ENCODE data around the gene DNMT3L.

The DNMT3L gene

DNA sequence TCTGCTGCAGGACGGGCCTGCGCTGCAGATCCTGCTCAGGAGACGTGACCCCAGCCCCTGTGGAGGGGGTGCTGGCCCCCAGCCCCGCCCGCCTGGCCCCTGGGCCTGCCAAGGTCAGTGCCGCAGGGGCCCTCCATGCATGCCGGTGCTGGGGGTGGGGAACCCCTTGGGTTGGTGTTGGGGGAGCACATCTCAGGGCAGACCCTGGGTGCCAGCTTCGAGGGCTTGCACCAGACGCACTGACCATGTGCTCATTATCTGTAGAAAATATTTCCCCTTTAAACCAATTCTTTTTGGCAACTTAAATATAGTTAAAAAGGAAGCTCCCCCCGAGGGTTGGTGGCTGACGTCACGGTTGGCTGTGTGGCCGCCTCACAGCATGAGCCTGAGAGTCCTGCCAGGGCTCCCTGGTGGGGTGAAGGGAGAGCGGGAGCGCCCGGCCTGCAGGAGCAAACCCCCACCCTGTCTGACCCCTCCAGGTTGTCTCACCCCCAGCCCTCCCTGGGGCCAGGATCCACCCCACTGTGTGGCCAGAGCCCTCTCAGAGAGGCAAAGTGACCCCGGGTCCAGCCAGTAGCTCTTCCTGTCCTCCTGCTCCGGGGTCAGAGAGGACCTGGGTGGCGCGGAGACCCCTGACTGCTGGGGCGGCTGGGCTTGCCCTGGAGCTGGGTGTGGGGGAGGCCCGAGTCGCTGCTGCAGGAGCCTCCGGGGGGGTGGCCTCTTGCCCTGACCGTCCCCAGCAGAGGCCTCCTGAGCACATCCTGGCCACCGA, 32.9 kb upstream of the DNMT3L start:
- no peak overlapping the region for H3K27ac ChIP-seq
- no peak for TF ChIP-seq ZFX (IDR thresholded peaks at IDR 0.05; ENCODE audit: borderline replicate concordance)
- TF ChIP-seq, protein P1, sequence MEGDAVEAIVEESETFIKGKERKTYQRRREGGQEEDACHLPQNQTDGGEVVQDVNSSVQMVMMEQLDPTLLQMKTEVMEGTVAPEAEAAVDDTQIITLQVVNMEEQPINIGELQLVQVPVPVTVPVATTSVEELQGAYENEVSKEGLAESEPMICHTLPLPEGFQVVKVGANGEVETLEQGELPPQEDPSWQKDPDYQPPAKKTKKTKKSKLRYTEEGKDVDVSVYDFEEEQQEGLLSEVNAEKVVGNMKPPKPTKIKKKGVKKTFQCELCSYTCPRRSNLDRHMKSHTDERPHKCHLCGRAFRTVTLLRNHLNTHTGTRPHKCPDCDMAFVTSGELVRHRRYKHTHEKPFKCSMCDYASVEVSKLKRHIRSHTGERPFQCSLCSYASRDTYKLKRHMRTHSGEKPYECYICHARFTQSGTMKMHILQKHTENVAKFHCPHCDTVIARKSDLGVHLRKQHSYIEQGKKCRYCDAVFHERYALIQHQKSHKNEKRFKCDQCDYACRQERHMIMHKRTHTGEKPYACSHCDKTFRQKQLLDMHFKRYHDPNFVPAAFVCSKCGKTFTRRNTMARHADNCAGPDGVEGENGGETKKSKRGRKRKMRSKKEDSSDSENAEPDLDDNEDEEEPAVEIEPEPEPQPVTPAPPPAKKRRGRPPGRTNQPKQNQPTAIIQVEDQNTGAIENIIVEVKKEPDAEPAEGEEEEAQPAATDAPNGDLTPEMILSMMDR (IDR thresholded peaks at IDR 0.05) = no peak

DNA sequence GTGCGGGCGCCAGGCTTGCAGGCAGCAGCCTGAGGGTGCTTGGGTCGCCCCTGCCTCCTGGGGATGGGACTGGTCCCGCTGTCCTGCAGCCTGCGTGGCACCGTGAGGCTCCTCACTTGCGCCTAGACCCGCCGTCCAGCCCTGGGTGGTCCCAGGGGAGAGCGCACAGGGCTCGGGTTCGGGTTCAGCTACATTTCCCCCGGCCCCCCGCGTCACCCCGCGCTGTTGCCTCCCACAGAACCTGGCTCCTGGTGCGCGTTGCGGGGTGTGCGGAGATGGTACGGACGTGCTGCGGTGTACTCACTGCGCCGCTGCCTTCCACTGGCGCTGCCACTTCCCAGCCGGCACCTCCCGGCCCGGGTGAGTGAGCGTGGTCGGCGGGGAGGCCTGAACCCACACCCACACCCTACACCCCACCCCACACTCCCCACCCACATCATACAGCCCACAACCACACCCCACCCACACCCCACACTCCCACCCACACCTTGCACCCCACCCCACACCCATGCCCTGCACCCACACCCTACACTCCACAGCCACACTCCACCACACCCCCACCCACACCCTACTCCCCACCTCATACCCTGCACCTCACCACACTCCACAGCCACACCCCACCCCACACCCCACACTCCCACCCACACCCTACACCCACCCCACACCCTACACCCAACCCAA, 32.0 kb upstream of the DNMT3L start:
- no peak for TF ChIP-seq ZFX (IDR thresholded peaks at IDR 0.05; ENCODE audit: borderline replicate concordance)
- TF ChIP-seq, protein P1 (IDR thresholded peaks at IDR 0.05) = no peak
- H3K27ac ChIP-seq = no peak overlapping the region

DNA sequence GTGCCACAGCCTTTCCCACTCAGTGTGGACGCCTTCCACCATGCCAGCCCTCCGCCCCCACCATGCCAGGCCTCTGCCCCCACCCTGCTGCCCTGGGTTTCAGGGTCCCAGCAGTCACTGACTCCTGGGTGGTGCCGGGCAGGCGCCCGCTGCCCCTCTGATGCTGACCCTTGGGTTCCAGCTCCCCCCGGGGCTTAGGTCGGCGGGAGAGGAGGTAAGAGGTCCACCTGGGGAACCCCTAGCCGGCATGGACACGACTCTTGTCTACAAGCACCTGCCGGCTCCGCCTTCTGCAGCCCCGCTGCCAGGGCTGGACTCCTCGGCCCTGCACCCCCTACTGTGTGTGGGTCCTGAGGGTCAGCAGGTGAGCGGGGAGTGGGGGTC, 31.1 kb upstream of the DNMT3L start:
- TF ChIP-seq, protein P1 (IDR thresholded peaks at IDR 0.05) = no peak
- TF ChIP-seq ZFX (IDR thresholded peaks at IDR 0.05; ENCODE audit: borderline replicate concordance) = no peak

DNA sequence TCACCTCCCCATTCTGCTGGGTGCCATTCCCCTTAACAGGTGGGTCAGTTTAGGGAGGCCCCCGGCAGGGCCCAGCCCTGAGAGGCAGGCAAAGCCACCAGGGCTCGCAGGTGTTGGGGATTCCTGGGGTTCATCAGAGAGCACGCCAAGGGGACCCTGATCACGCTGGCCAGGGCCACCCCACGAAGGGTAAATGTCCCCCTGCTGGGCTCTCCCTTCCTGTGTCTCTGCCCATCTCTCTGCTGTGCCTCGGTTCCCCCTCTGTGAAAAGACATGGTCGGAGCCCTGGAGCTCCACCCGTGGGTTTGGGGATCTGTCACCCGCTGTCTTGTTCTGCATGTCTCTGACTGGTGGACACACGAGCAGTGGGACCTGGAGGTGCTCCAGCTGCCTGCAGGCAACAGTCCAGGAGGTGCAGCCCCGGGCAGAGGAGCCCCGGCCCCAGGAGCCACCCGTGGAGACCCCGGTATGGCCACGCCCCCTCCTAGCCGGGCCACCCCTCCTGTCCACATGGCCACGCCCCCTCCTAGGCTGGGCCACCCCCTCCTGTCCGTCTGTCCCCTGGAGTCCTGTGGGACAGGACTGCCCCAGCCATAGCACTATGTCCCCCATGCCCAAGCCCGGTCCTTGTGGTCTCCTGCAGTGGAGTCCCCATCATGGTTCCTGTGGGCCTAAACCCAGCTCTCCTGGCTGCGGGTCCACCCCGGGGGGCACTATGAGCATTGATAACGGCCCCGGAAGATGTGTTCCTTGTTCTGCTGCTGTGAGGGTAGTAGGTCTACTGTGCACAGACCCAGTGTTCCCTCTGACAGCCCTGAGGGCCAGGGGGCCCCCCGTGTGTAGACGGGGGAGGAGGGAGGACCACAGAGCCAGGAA, 30.5 kb upstream of the DNMT3L start:
- no peak for TF ChIP-seq ZFX (IDR thresholded peaks at IDR 0.05; ENCODE audit: borderline replicate concordance)
- TF ChIP-seq, protein P1 (IDR thresholded peaks at IDR 0.05) = no peak
- no peak overlapping the region for H3K27ac ChIP-seq

More for the DNA sequence above, 31.1 kb upstream of the DNMT3L start:
- H3K27ac ChIP-seq = no peak overlapping the region

DNA sequence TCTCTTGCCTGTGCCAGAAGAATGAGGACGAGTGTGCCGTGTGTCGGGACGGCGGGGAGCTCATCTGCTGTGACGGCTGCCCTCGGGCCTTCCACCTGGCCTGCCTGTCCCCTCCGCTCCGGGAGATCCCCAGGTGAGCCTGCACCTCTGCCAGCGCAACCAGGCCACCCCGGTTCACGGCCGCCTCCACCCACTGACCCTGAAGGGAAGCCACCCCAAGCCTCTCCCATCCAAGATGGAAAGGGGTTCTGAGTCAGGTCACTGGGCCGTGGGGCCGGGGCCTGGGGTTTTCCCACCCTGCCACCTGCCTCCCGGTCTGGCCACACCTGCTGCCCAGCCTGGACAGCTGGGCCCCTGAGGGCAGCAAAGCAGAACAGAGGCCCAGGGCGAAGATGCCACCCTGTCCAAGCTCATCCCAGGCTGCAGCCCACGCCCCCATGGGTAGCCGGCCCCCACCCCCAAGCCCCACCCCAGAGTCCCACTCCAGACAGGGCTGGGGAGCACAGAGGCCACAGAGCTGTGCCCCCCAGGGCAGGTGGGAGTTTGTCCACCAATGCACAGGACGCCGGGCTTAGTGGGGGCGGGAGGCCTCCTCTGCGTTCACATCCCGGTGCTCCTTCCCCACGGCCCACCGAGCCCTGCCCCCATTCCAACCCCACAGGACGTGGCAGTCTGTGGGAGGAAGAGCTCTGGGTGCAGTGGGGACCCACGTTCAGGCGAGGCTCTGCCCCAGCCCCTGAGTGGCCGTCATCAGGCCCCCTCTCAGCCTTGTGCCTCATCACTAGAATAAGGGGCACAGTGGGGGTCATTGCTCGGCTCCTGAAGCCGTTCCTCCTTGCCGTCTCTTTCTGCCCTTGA, 29.6 kb upstream of the DNMT3L start:
- TF ChIP-seq, protein P1 (IDR thresholded peaks at IDR 0.05) = no peak
- no peak for TF ChIP-seq ZFX (IDR thresholded peaks at IDR 0.05; ENCODE audit: borderline replicate concordance)
- no peak overlapping the region for H3K27ac ChIP-seq

DNA sequence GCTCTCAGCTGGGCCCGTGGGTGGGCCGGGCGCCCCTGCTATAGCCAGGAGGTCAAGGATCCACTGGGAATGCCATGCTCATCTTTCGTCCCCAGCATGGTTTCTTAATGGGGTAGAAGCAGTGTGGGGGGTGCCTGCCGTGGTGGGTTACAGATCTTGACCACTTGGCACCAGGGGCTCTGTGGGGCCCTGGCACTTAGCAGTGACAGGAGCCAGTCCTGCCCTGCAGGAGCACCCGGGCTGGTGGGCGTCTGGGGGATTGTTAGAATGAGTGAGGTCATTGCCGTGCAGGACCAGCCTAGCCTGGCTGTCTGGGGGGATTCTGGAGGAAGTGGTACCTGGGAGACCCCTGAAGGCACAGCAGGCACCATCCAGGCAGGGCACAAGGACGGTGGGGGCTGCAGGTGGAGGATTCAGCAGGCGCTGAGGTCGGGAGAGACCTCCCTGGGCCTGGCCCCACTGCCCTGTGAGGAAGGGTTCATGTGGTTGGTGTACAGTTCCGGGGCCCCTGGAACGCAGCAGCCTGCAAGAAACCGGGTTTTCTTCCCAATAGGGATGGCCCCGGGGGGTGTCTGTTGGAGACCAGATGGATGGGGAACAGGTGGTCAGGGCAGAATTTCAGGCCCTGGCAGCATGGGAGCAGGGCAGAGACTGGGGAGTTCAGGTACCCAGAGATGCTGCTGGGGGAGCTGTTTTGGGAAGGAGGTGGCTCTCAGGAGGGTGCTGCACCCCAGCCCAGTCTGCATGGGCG, 28.8 kb upstream of the DNMT3L start:
- TF ChIP-seq, protein P1 (IDR thresholded peaks at IDR 0.05) = no peak
- TF ChIP-seq ZFX (IDR thresholded peaks at IDR 0.05; ENCODE audit: borderline replicate concordance) = no peak
- H3K27ac ChIP-seq = no peak overlapping the region
